Measurements from ENCODE around the gene ZNF669.

DNA sequence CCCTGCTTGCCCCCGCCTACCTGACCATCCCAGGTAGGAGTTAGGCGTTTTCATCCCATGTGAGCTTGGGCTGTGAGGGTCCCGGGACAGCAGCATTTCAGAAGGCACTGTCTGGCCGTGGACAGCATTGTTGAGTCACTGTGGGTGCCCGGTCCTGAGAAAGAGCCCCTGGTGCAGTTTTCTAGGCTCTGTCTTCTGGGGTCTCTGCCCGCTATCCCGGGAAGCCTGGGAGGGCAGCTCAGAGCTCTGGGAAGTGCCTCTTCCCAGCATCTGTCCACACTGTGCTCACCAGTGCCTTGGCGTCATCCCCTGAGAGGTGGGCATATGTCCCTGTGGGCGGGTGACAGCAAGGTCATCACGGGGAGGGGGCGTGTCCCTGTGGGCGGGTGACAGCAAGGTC is 11.4 kb upstream of the ZNF669 start:
- TF ChIP-seq CTCF (IDR thresholded peaks at IDR 0.05) = no peak
- no peak for TF ChIP-seq POLR2A (IDR thresholded peaks at IDR 0.05; ENCODE audit: low read depth)

Data from esophagus muscularis mucosa (tissue), 3 donors.